Adrenal gland (tissue), 12 donors: Measurements from ENCODE around the gene TENM4. TPM values are rescaled to one million over a fixed set of nuclear protein-coding genes. Genes with fewer than 3 reads are reported as not detected.

Experiments
- DNase-seq, 7 donors: peaks; one replicate each; pipeline ENCODE4 v3.0.0-alpha.2; 2019 to 2020
- H3K27ac ChIP-seq, 5 donors: fragments of 200-600 bp; sonication (generic) in 4 of 5; 1 replicate in 3 of 5; 2 replicates in 2 of 5; pipeline versions ENCODE4 v1.5.1 to v1.8.0; 2016 to 2020; ENCODE audit warnings: mild to moderate bottlenecking in 1 of 5
- H3K27me3 ChIP-seq: fragments of 200-600 bp; 2 replicates; pipeline ENCODE4 v1.8.0; 2021
- H3K36me3 ChIP-seq, 2 donors: fragments of 200-600 bp; replicated peaks in 1 of 2; 1 replicate in 1 of 2; 2 replicates in 1 of 2; pipeline versions ENCODE4 v1.5.1 to v1.8.0; 2018 to 2022
- H3K4me1 ChIP-seq, 2 donors: fragments of 200-600 bp; replicated peaks in 1 of 2; 1 replicate in 1 of 2; 2 replicates in 1 of 2; pipeline versions ENCODE4 v1.5.1 to v1.8.0; 2018 to 2021
- H3K4me3 ChIP-seq, 4 donors: fragments of 200-600 bp; sonication (generic) in 3 of 4; one replicate each; pipeline ENCODE4 v1.5.1; 2016 to 2018
- H3K9me3 ChIP-seq, 3 donors: fragments of 200-600 bp; sonication (generic) in 1 of 3; replicated peaks in 1 of 3; 1 replicate in 2 of 3; 2 replicates in 1 of 3; pipeline versions ENCODE4 v1.5.1 to v1.8.0; 2016 to 2021
- CTCF ChIP-seq, 6 experiments: fragments of 450-650 bp in 4 of 6; fragments of 200-600 bp in 2 of 6; sonication (generic) in 1 of 6; IDR thresholded peaks; 1 replicate in 5 of 6; 2 replicates in 1 of 6; pipeline versions ENCODE4 v1.5.1 to v1.8.0; 2016 to 2021; ENCODE audit warnings: antibody characterized with exemption in 6 of 6, mild to moderate bottlenecking in 2 of 6, moderate library complexity in 1 of 6
- POLR2A ChIP-seq, 2 donors: fragments of 450-650 bp; IDR thresholded peaks; one replicate each; pipeline ENCODE4 v1.6.1; 2017; ENCODE audit warnings: antibody characterized with exemption in 2 of 2, mild to moderate bottlenecking in 2 of 2, moderate library complexity in 1 of 2
- WGBS, 4 donors: extraction: QIAGEN DNeasy Blood & Tissue Kit in 2 of 4; methylation state at CpG; one replicate each; pipeline versions ENCODE4 v1.1.5 to v1.1.7; 2013 to 2017; 5-methylcytosine and 5-hydroxymethylcytosine counted together
- intact Hi-C, 2 donors: fragments of 100-400 bp; cut with DNase I; formaldehyde crosslinking; loops; one replicate each; pipeline versions ENCODE4 v1.14.1 to v1.15.0; 2022 to 2023
- polyA plus RNA-seq, 3 donors: library from polyadenylated mRNA; stranded (reverse); fragments of 200-250 nt in 2 of 3; fragments of 350-450 nt in 1 of 3; fragmentation: Illumina TruSeq in 1 of 3; extraction: RNeasy Lipid Tissue Mini Kit (QIAGEN cat#74804) in 1 of 3; gene quantifications; one replicate each; pipeline ENCODE4 v1.2.3, GENCODE V29; 2013 to 2014
- total RNA-seq, 9 donors: library from RNA; depleted of rRNA in 4 of 9; stranded (reverse); fragments of >200 nt in 4 of 9; fragments of 120-200 nt in 1 of 9; fragmentation: NEBNext Ultra II Directional in 1 of 9; extraction: Animal tissue kit (Norgen Biotek cat#: 25700) in 1 of 9; gene quantifications; one replicate each; pipeline versions ENCODE4 v1.1.0 to v1.2.4, GENCODE V29; 2013 to 2023
- donor health status: healthy with polysubstance abuse.
- donor health status: Bipolar disorder and iron deficiency.
- donor health status: DM: yes; HTN: yes; CAD: no.
- donor health status: DM: no; HTN: no; CAD: no.
- donor health status: DM: no; HTN: no; CAD: no.
- donor health status: DM: yes; HTN: yes; CAD: no.

TENM4 gene
- total and polyA plus RNA-seq, 12 donors = 0.74 to 24.9 (median 6.7) TPM

- H3K27ac ChIP-seq = peak overlapping the region in 1 of 5 donors; percentile 36
- H3K27me3 ChIP-seq = no peaks in the 10 kb centered on the region
- H3K9me3 ChIP-seq = no peaks in the 10 kb centered on the region
- WGBS, 4 donors = 75 to 89% (median 86%) methylated on average over 4 of the region's 4 CpGs
- H3K36me3 ChIP-seq = no peaks in the 10 kb centered on the region
- intact Hi-C loops = no loop called here
- no peak overlapping the region for H3K4me3 ChIP-seq
- no peak for DNase-seq
- TF ChIP-seq CTCF (IDR thresholded peaks at IDR 0.05) (no peak), POLR2A (IDR thresholded peaks at IDR 0.05) (no peak)
- no peaks in the 10 kb centered on the region for H3K4me1 ChIP-seq
These were observed 600.2 kb downstream of the TENM4 start for GRCh38 chr11:78840623-78841022.

- no peaks in the 10 kb centered on the region for H3K27me3 ChIP-seq
- H3K9me3 ChIP-seq = no peaks in the 10 kb centered on the region
- H3K4me1 ChIP-seq = no peaks in the 10 kb centered on the region
- no peak for TF ChIP-seq CTCF (IDR thresholded peaks at IDR 0.05)
- TF ChIP-seq POLR2A (IDR thresholded peaks at IDR 0.05) = no peak
- H3K27ac ChIP-seq = peak overlapping the region in 1 of 5 donors; percentile 36
- intact Hi-C loops = no loop called here
- H3K36me3 ChIP-seq = no peaks in the 10 kb centered on the region
- DNase-seq = no peak
- WGBS, 4 donors = 75 to 79% (median 79%) methylated on average over 3 of the region's 3 CpGs
- no peak overlapping the region for H3K4me3 ChIP-seq
These were observed 600.6 kb downstream of the TENM4 start for GRCh38 chr11:78840200-78840599.

- no peaks in the 10 kb centered on the region for H3K4me1 ChIP-seq
- H3K4me3 ChIP-seq = no peak overlapping the region
- H3K27ac ChIP-seq = no peak overlapping the region
- intact Hi-C loops = no loop called here
- no peaks in the 10 kb centered on the region for H3K9me3 ChIP-seq
- WGBS, 4 donors = 74 to 87% (median 84%) methylated on average over 2 of the region's 2 CpGs
- DNase-seq = no peak
- no peaks in the 10 kb centered on the region for H3K36me3 ChIP-seq
- TF ChIP-seq CTCF (IDR thresholded peaks at IDR 0.05) = no peak
- no peaks in the 10 kb centered on the region for H3K27me3 ChIP-seq
These were observed 602.4 kb downstream of the TENM4 start for GRCh38 chr11:78838417-78838816.

- H3K36me3 ChIP-seq = no peaks in the 10 kb centered on the region
- H3K9me3 ChIP-seq = no peaks in the 10 kb centered on the region
- no peak overlapping the region for H3K4me3 ChIP-seq
- H3K4me1 ChIP-seq = no peaks in the 10 kb centered on the region
- no peaks in the 10 kb centered on the region for H3K27me3 ChIP-seq
- H3K27ac ChIP-seq = no peak overlapping the region
- TF ChIP-seq CTCF (IDR thresholded peaks at IDR 0.05) (no peak), POLR2A (IDR thresholded peaks at IDR 0.05) (no peak)
- intact Hi-C loops = no loop called here
- no peak for DNase-seq
- 93 to 96% (median 95%) methylated on average over 5 of the region's 5 CpGs for WGBS, 4 donors
These were observed 605.2 kb downstream of the TENM4 start for GRCh38 chr11:78835646-78836045.
